GM12875 (cell line): ENCODE measurements around the gene EVPL.
A peak's percentile ranks its signal among the peaks of the same experiment; 100 is the strongest.

Experiments used
- H3K4me3 ChIP-seq: one replicate; pipeline ENCODE4 v1.5.1; 2011; ENCODE audit warnings: low read depth, low read length, control low read depth
- CTCF ChIP-seq: IDR thresholded peaks from 2 replicates; pipeline ENCODE4 v1.5.1; 2011; ENCODE audit warnings: low read depth, mild to moderate bottlenecking, control low read depth, inconsistent platforms, low read length, moderate library complexity, borderline replicate concordance; ENCODE audit not compliant: insufficient read depth

Gene EVPL

GRCh38 chr17:76014100-76014924 is 12.8 kb downstream of the EVPL start:
- no peak overlapping the region for H3K4me3 ChIP-seq
- TF ChIP-seq CTCF: peak; percentile 99

GRCh38 chr17:76013377-76013932 is 13.7 kb downstream of the EVPL start:
- no peak for TF ChIP-seq CTCF
- no peak overlapping the region for H3K4me3 ChIP-seq

- no peak for TF ChIP-seq CTCF
- no peak overlapping the region for H3K4me3 ChIP-seq
These were observed 15.2 kb downstream of the EVPL start for GRCh38 chr17:76011951-76012350.

GRCh38 chr17:76009969-76010661 is 17.0 kb downstream of the EVPL start:
- no peak overlapping the region for H3K4me3 ChIP-seq
- no peak for TF ChIP-seq CTCF

- TF ChIP-seq CTCF: no peak
- no peak overlapping the region for H3K4me3 ChIP-seq
These were observed 17.7 kb downstream of the EVPL start for GRCh38 chr17:76009447-76009846.

- H3K4me3 ChIP-seq: no peak overlapping the region
- TF ChIP-seq CTCF: no peak
These were observed 18.3 kb downstream of the EVPL start for GRCh38 chr17:76008630-76009425.
